HG03342 (cell line): ENCODE measurements around the gene SYN1.

Source experiments
- ATAC-seq: cut with Tn5 transposase; IDR thresholded peaks from one replicate; pipeline ENCODE4 v1.9.1; 2021; ENCODE audit warnings: mild to moderate bottlenecking, moderate library complexity; ENCODE audit not compliant: unreplicated experiment

The SYN1 gene

GRCh38 chrX:47634871-47635575 is 15.4 kb upstream of the SYN1 start:
- ATAC-seq: no peak

- ATAC-seq: no peak
These were observed 14.3 kb upstream of the SYN1 start for GRCh38 chrX:47633689-47634590.

- ATAC-seq: no peak
These were observed 13.0 kb upstream of the SYN1 start for GRCh38 chrX:47632666-47633065.

- no peak for ATAC-seq
These were observed 12.0 kb upstream of the SYN1 start for GRCh38 chrX:47631676-47632075.

GRCh38 chrX:47629419-47630200 is 10.0 kb upstream of the SYN1 start, which contains the start of gene CFP:
TSS of gene CFP (minus strand) at chrX:47629930. CDS start at chrX:47629844, 86 bp downstream.
- no peak for ATAC-seq

GRCh38 chrX:47628982-47629381 is 9.3 kb upstream of the SYN1 start:
- ATAC-seq: no peak

- ATAC-seq: no peak
These were observed 5.7 kb upstream of the SYN1 start for GRCh38 chrX:47625365-47625764.

GRCh38 chrX:47623540-47624027 is 3.9 kb upstream of the SYN1 start:
- no peak for ATAC-seq

- no peak for ATAC-seq
These were observed 2.2 kb upstream of the SYN1 start for GRCh38 chrX:47621851-47622250.

GRCh38 chrX:47620303-47620685 is 637 bp upstream of the SYN1 start:
- no peak for ATAC-seq

- ATAC-seq: no peak
These were observed 653 bp downstream of the SYN1 start for GRCh38 chrX:47618923-47619485.

- ATAC-seq: no peak
These were observed 5.0 kb downstream of the SYN1 start for GRCh38 chrX:47614618-47615017.

GRCh38 chrX:47613082-47613481 is 6.6 kb downstream of the SYN1 start:
- no peak for ATAC-seq

GRCh38 chrX:47612418-47612817 is 7.2 kb downstream of the SYN1 start:
- ATAC-seq: no peak

GRCh38 chrX:47611926-47612325 is 7.7 kb downstream of the SYN1 start:
- ATAC-seq: no peak

GRCh38 chrX:47611489-47611888 is 8.2 kb downstream of the SYN1 start:
- ATAC-seq: no peak

- ATAC-seq: no peak
These were observed 9.1 kb downstream of the SYN1 start for GRCh38 chrX:47610511-47610910.

- ATAC-seq: no peak
These were observed 11.4 kb downstream of the SYN1 start for GRCh38 chrX:47608130-47608810.

- ATAC-seq: no peak
These were observed 12.6 kb downstream of the SYN1 start for GRCh38 chrX:47607091-47607490.

- ATAC-seq: no peak
These were observed 14.6 kb downstream of the SYN1 start for GRCh38 chrX:47605024-47605423.
